Mesenchymal stem cell (in vitro differentiated cells and primary cell): Measurements from ENCODE around the gene FAM219B.
A peak's percentile ranks its signal among the peaks of the same experiment; 100 is the strongest.

Experiments used
- DNase-seq: peaks from one replicate; pipeline ENCODE4 v3.0.0-alpha.2; 2013
- H2AFZ ChIP-seq: one replicate; pipeline ENCODE4 v1.6.1; 2013; ENCODE audit warnings: low read depth, mild to moderate bottlenecking, control low read depth, inconsistent platforms, low read length, moderate library complexity
- H2AK5ac ChIP-seq: 2 replicates; pipeline ENCODE4 v1.6.1; 2013; ENCODE audit warnings: low read length, moderate library complexity, mild to moderate bottlenecking, inconsistent platforms; ENCODE audit not compliant: severe bottlenecking
- H2BK120ac ChIP-seq: one replicate; pipeline ENCODE4 v1.6.1; 2013; ENCODE audit warnings: low read depth, mild to moderate bottlenecking, inconsistent platforms, low read length, moderate library complexity
- H2BK12ac ChIP-seq, 2 experiments: one replicate each; pipeline ENCODE4 v1.6.1; 2013; ENCODE audit warnings: inconsistent platforms in 2 of 2, low read length in 2 of 2, mild to moderate bottlenecking in 2 of 2, moderate library complexity in 2 of 2, control low read depth in 1 of 2
- H2BK15ac ChIP-seq: one replicate; pipeline ENCODE4 v1.6.1; 2013; ENCODE audit warnings: mild to moderate bottlenecking, low read depth, inconsistent platforms; ENCODE audit not compliant: poor library complexity, severe bottlenecking
- H2BK5ac ChIP-seq: 2 replicates; pipeline ENCODE4 v1.6.1; 2013; ENCODE audit warnings: low read depth, mild to moderate bottlenecking, low read length, control low read depth, inconsistent platforms; ENCODE audit not compliant: poor library complexity, severe bottlenecking
- H3K14ac ChIP-seq, 2 experiments: one replicate each; pipeline ENCODE4 v1.6.1; 2013; ENCODE audit warnings: inconsistent platforms in 2 of 2, low read length in 2 of 2, control low read depth in 1 of 2, mild to moderate bottlenecking in 1 of 2, moderate library complexity in 1 of 2
- H3K18ac ChIP-seq, 2 experiments: one replicate each; pipeline ENCODE4 v1.6.1; 2013; ENCODE audit warnings: inconsistent platforms in 2 of 2, low read length in 2 of 2, control low read depth in 1 of 2, low read depth in 1 of 2, mild to moderate bottlenecking in 1 of 2
- H3K23ac ChIP-seq, 2 experiments: one replicate each; pipeline ENCODE4 v1.6.1; 2013; ENCODE audit warnings: inconsistent platforms in 2 of 2, low read length in 2 of 2, mild to moderate bottlenecking in 2 of 2, moderate library complexity in 2 of 2, control low read depth in 1 of 2
- H3K27ac ChIP-seq: 2 replicates; pipeline ENCODE4 v1.5.1; 2013; ENCODE audit warnings: mild to moderate bottlenecking, moderate library complexity, low read length, control low read depth, inconsistent platforms; ENCODE audit not compliant: poor library complexity, severe bottlenecking
- H3K27me3 ChIP-seq, 2 experiments: 2 replicates each; pipeline versions ENCODE4 v1.6.1 to v1.7.0; 2013; ENCODE audit warnings: low read length in 2 of 2, mild to moderate bottlenecking in 2 of 2, moderate library complexity in 2 of 2, control low read depth in 1 of 2, inconsistent platforms in 1 of 2; ENCODE audit not compliant: control insufficient read depth in 1 of 2, insufficient read depth in 1 of 2
- H3K36me3 ChIP-seq, 2 experiments: 2 replicates each; pipeline versions ENCODE4 v1.6.1 to v1.7.0; 2013; ENCODE audit warnings: low read length in 2 of 2, control low read depth in 1 of 2, inconsistent platforms in 1 of 2, low read depth in 1 of 2, mild to moderate bottlenecking in 1 of 2; ENCODE audit not compliant: insufficient read depth in 2 of 2, control insufficient read depth in 1 of 2
- H3K4ac ChIP-seq, 2 experiments: one replicate each; pipeline ENCODE4 v1.6.1; 2013; ENCODE audit warnings: inconsistent platforms in 2 of 2, low read length in 2 of 2, mild to moderate bottlenecking in 2 of 2, moderate library complexity in 2 of 2, control low read depth in 1 of 2, low read depth in 1 of 2
- H3K4me1 ChIP-seq: 2 replicates; pipeline ENCODE4 v1.6.1; 2013; ENCODE audit warnings: low read depth, low read length, control low read depth; ENCODE audit not compliant: control insufficient read depth, insufficient read depth
- H3K4me2 ChIP-seq: 2 replicates; pipeline ENCODE4 v1.6.1; 2013; ENCODE audit warnings: low read length, mild to moderate bottlenecking, inconsistent platforms; ENCODE audit not compliant: poor library complexity, severe bottlenecking
- H3K4me3 ChIP-seq, 2 experiments: 2 replicates each; pipeline versions ENCODE4 v1.5.1 to v1.7.0; 2013; ENCODE audit warnings: low read length in 2 of 2, mild to moderate bottlenecking in 2 of 2, control low read depth in 1 of 2, low read depth in 1 of 2; ENCODE audit not compliant: insufficient read depth in 1 of 2
- H3K79me1 ChIP-seq: replicated peaks from 2 replicates; pipeline ENCODE4 v1.6.1; 2013; ENCODE audit warnings: mild to moderate bottlenecking, control low read depth, low read length, inconsistent platforms; ENCODE audit not compliant: poor library complexity, severe bottlenecking
- H3K9ac ChIP-seq: 2 replicates; pipeline ENCODE4 v1.7.0; 2013; ENCODE audit warnings: mild to moderate bottlenecking, low read length, moderate library complexity
- H3K9me3 ChIP-seq: 2 replicates; pipeline ENCODE4 v1.7.0; 2013; ENCODE audit warnings: mild to moderate bottlenecking, low read length; ENCODE audit not compliant: control insufficient read depth
- H4K8ac ChIP-seq: one replicate; pipeline ENCODE4 v1.6.1; 2013; ENCODE audit warnings: inconsistent platforms, mild to moderate bottlenecking, low read length, moderate library complexity
- H4K91ac ChIP-seq: one replicate; pipeline ENCODE4 v1.6.1; 2013; ENCODE audit warnings: mild to moderate bottlenecking, low read length, inconsistent platforms
- WGBS: methylation state at CpG from one replicate; pipeline ENCODE4 v1.1.7; 2013; ENCODE audit warnings: mixed read lengths; 5-methylcytosine and 5-hydroxymethylcytosine counted together

Gene FAM219B

DNA sequence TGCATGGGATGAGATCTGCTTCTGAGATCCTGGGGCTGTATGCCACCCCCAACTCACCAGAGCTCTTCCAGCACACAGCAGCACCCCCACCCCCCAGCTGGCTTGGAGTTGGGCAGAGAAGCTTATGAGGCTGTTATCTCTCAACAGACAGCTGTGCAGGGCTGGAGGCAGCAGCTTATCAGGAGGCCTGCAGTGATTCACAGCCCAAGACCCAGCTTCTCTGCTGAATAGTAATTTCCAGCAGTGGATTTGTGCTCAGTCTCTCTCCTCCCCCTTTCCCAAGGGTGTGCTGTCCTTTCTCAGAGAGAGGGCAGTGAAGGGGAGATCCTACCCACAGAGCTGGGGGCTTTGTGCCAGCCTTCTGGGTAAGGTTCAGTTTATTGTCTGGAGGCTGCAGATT is 47.9 kb upstream of the FAM219B start:
- H3K14ac ChIP-seq = no peak overlapping the region
- H3K27me3 ChIP-seq = peaks cover 8 to 41% of the 10 kb centered on the region in 2 experiments
- peaks cover 33% of the 10 kb centered on the region for H3K4me1 ChIP-seq
- no peak overlapping the region for H2AFZ ChIP-seq
- H3K36me3 ChIP-seq = no peaks in the 10 kb centered on the region
- H3K4me3 ChIP-seq = peak overlapping the region in 1 of 2 experiments; percentile 70
- peak overlapping the region; percentile 66 for H4K8ac ChIP-seq
- peak; percentile 88 for DNase-seq
- H3K27ac ChIP-seq = no peak overlapping the region
- no peak overlapping the region for H2BK120ac ChIP-seq
- H3K79me1 ChIP-seq = no peaks in the 10 kb centered on the region
- H3K9me3 ChIP-seq = no peaks in the 10 kb centered on the region
- no peak overlapping the region for H2AK5ac ChIP-seq
- H2BK5ac ChIP-seq = no peak overlapping the region
- no peak overlapping the region for H3K23ac ChIP-seq
- H3K4ac ChIP-seq = peak overlapping the region in 1 of 2 experiments; percentile 55
- H3K9ac ChIP-seq = peak overlapping the region; percentile 85
- H3K4me2 ChIP-seq = no peak overlapping the region
- peak overlapping the region; percentile 86 for H4K91ac ChIP-seq
- peak overlapping the region; percentile 72 to 88 for H3K18ac ChIP-seq
- peak overlapping the region; percentile 15 to 22 for H2BK12ac ChIP-seq
- no peak overlapping the region for H2BK15ac ChIP-seq

DNA sequence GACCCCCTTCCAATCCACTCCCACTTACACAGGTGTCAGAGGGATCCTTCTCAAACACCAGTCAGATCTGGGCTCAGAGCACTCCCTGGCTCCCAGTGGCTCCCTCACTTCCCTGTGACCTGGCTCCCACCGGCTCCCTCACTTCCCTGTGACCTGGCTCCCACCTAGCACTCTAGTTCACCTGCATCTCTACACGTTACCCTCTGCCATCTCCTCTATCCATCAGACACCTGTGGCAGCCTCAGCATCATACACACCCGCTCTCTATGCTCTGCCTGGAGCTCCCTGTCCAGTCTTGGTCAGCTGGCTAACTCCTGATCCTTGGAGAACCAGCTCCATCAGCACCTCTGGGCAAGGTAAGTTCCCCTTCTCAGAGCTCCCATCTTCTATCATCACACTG is 44.4 kb upstream of the FAM219B start:
- no peak overlapping the region for H3K4me3 ChIP-seq
- DNase-seq = no peak
- no peak overlapping the region for H2AK5ac ChIP-seq
- H3K27ac ChIP-seq = no peak overlapping the region
- H3K9me3 ChIP-seq = no peaks in the 10 kb centered on the region
- peaks cover 5% of the 10 kb centered on the region for H3K4me1 ChIP-seq
- H4K91ac ChIP-seq = no peak overlapping the region
- 75% methylated on average over 3 of the region's 3 CpGs for WGBS
- H3K4me2 ChIP-seq = no peak overlapping the region
- H3K4ac ChIP-seq = no peak overlapping the region
- H4K8ac ChIP-seq = no peak overlapping the region
- no peaks in the 10 kb centered on the region for H3K36me3 ChIP-seq
- no peak overlapping the region for H2BK15ac ChIP-seq
- H3K79me1 ChIP-seq = no peaks in the 10 kb centered on the region
- no peak overlapping the region for H2BK120ac ChIP-seq
- H3K9ac ChIP-seq = no peak overlapping the region
- H3K23ac ChIP-seq = no peak overlapping the region
- peaks cover 0 to 17% of the 10 kb centered on the region in 2 experiments for H3K27me3 ChIP-seq
- H2BK5ac ChIP-seq = no peak overlapping the region
- no peak overlapping the region for H2AFZ ChIP-seq
- no peak overlapping the region for H3K18ac ChIP-seq
- H2BK12ac ChIP-seq = no peak overlapping the region
- no peak overlapping the region for H3K14ac ChIP-seq

DNA sequence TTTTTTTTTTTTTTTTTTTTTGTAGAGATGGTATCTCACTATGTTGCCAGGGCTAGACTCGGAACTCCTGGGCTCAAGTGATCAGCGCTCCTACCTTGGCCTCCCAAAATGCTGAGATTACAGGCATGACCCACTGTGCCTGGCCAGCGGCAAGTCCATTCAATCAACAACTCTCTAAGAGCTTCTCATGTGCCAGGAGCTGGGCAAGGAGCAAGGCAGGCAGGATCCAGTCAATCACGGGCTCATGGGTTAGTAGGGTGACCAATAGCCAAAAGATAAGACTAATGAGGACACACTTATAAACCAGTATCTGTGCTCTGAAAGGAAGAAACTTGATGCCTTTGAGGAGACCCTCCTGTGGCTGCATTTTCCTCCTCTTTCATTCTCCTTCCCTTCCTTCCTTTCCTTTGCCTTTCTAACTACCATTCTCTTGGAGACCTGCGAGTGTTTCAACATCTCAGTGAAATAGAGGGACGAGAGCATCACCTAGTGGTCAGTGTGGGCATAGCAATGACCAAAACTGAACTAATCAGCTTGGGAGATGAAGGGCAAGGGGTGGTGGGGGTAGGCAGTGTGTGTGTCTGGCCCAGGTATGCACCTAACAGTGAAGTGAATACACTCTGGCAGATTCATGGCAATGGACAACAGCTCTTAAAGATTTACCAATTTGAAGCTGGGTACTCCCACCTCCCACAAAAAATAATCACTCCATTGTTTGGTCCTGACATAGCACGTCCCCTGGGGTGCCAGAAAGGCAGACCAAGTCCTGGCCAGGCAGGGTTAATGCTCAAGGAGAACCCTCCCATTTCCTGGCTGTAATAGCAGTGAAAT is 43.6 kb upstream of the FAM219B start:
- no peak overlapping the region for H3K9ac ChIP-seq
- H2BK5ac ChIP-seq = no peak overlapping the region
- no peak overlapping the region for H2AK5ac ChIP-seq
- H3K23ac ChIP-seq = no peak overlapping the region
- peaks cover 0 to 10% of the 10 kb centered on the region in 2 experiments for H3K27me3 ChIP-seq
- no peak overlapping the region for H2BK120ac ChIP-seq
- WGBS = 54% methylated on average over 5 of the region's 7 CpGs
- peak; percentile 83 for DNase-seq
- no peak overlapping the region for H3K4me2 ChIP-seq
- no peaks in the 10 kb centered on the region for H3K36me3 ChIP-seq
- no peaks in the 10 kb centered on the region for H3K79me1 ChIP-seq
- no peak overlapping the region for H4K8ac ChIP-seq
- no peak overlapping the region for H3K14ac ChIP-seq
- H2BK15ac ChIP-seq = no peak overlapping the region
- no peak overlapping the region for H3K4me3 ChIP-seq
- H3K18ac ChIP-seq = no peak overlapping the region
- peaks cover 2% of the 10 kb centered on the region for H3K4me1 ChIP-seq
- H3K27ac ChIP-seq = no peak overlapping the region
- no peak overlapping the region for H2BK12ac ChIP-seq
- H3K4ac ChIP-seq = no peak overlapping the region
- H2AFZ ChIP-seq = no peak overlapping the region
- H4K91ac ChIP-seq = no peak overlapping the region
- H3K9me3 ChIP-seq = no peaks in the 10 kb centered on the region

DNA sequence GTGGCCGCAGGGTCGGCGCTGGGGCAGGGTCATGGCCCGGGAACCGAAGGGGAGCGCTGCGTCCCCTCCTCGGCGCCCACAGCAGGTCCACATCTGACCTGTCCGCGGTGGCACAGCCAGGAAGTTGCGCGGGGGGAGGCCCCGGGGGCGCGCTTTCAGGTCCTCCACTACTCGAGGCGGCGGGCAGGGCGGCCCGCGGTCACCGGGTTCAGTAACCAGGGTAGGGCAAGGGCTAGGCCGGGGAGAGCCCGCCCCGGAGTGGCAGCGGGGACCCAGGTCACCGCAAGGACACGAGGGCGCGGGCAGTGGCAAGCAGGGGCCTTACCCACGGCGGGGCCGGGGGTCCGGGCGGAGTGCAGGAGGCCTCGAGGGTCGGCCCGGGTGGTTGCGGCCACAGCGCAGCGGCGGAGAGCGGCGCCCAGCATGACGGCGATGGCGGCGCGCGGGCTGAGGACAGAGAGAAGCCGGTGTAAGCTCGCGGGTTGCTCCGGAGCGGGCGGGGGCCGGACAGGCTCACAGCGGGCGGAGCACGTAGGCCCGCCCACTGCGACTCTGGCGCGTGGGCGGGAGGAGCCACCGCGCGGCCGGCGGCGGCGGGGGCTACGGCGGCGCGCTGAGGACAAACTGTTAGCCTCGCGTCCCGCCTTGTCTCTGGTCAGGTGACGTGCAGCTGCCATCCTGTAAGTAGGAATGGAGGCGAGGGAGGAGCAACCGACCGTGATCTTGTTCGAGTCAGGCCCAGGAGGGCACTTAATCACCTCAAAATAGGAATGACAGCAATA is 31.1 kb upstream of the FAM219B start, which contains the start of gene COX5A:
COX5A (minus strand) TSS at position 484 of the 782 bp plus-strand sequence; CDS start at position 425, 59 bp downstream.
- under 1% methylated on average over 69 of the region's 85 CpGs for WGBS

More for the DNA sequence above, 31.1 kb upstream of the FAM219B start, which contains the start of gene COX5A:
- peak within 1 kb of the TSS; percentile 96 for H3K9ac ChIP-seq
- peak within 1 kb of the TSS; percentile 88 to 98 for H3K18ac ChIP-seq
- peak within 1 kb of the TSS; percentile 71 for H2BK5ac ChIP-seq
- peak; percentile 94 for DNase-seq
- peak within 1 kb of the TSS; percentile 93 for H4K91ac ChIP-seq
- peak within 1 kb of the TSS; percentile 3 for H3K27ac ChIP-seq
- peak within 1 kb of the TSS in 1 of 2 experiments; percentile 98 for H3K23ac ChIP-seq
- H3K27me3 ChIP-seq = no peaks in the 10 kb centered on the region
- peak within 1 kb of the TSS; percentile 100 for H3K4me3 ChIP-seq
- H3K9me3 ChIP-seq = no peaks in the 10 kb centered on the region
- peak within 1 kb of the TSS; percentile 98 for H2AFZ ChIP-seq
- H3K4me1 ChIP-seq = peaks cover 3% of the 10 kb centered on the region
- peak within 1 kb of the TSS; percentile 82 for H2BK15ac ChIP-seq
- H3K79me1 ChIP-seq = no peaks in the 10 kb centered on the region
- no peak within 1 kb of the TSS for H2AK5ac ChIP-seq
- H3K36me3 ChIP-seq = peaks cover 0 to 6% of the 10 kb centered on the region in 2 experiments
- H3K4me2 ChIP-seq = peak within 1 kb of the TSS; percentile 81
- H3K14ac ChIP-seq = peak within 1 kb of the TSS in 1 of 2 experiments; percentile 99
- H4K8ac ChIP-seq = peak within 1 kb of the TSS; percentile 97
- H3K4ac ChIP-seq = peak within 1 kb of the TSS; percentile 93 to 96
- peak within 1 kb of the TSS; percentile 82 for H2BK120ac ChIP-seq
- peak within 1 kb of the TSS in 1 of 2 experiments; percentile 94 for H2BK12ac ChIP-seq
